GM19324 (cell line): ENCODE data around the gene OR2M4.
"Not testable (repeated sequence)": the region's sequence is repeated elsewhere in the genome, so short reads cannot be mapped to it uniquely, and the experiment has no call there.

Source experiments
- ATAC-seq: cut with Tn5 transposase; IDR thresholded peaks from one replicate; pipeline ENCODE4 v1.9.1; 2021; ENCODE audit warnings: mild to moderate bottlenecking, moderate library complexity; ENCODE audit not compliant: unreplicated experiment, low FRiP score

The OR2M4 gene, protein sequence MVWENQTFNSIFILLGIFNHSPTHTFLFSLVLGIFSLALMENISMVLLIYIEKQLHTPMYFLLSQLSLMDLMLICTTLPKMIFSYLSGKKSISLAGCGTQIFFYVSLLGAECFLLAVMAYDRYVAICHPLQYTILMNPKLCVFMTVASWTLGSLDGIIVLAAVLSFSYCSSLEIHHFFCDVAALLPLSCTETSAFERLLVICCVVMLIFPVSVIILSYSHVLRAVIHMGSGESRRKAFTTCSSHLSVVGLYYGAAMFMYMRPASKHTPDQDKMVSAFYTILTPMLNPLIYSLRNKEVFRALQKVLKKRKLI

GRCh38 chr1:248231117-248231516 lies at the start of gene OR2M4:
TSS of gene OR2M4 (plus strand) at chr1:248231417. CDS start at chr1:248238929, 7,512 bp downstream.
- ATAC-seq: no peak

GRCh38 chr1:248183996-248184395 lies 47.2 kb upstream of the OR2M4 start:
- ATAC-seq: no peak

DNA sequence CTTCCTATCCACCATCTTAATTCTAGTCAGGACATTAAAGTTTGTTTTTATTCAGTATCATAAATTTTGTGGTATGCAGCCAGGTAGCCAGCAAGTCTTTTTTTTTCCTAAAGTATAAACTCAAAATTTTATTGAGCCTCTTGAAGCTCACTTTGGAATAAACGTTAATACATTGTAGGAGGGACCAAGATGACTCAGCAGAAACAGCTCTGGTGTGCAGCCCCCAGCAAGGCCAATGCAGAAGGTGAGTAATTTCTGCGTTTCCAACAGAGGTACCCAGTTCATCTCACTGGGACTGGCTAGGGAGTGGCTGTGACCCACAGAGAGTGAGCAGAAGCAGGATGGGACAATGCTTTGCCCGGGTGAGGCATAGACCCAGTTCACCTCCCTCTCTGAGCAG lies 43.9 kb upstream of the OR2M4 start:
- ATAC-seq: no peak

- no peak for ATAC-seq
These were observed 42.2 kb upstream of the OR2M4 start for GRCh38 chr1:248189026-248189425.

DNA sequence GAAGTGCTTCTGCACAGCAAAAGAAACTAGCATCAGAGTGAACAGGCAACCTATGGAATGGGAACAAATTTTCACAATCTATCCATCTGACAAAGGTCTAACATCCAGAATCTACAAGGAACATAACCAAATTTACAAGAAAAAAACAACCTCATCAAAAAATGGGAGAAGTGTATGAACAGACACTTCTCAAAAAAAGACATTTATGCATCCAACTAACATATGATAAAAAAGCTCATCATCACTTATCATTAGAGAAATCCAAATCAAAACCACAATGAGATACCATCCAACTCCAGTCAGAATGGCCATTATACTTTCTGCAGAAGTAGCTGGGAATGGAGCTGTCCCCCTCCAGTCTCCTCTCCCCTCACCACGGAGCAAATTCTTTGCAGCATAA lies 37.1 kb upstream of the OR2M4 start:
- ATAC-seq: no peak

DNA sequence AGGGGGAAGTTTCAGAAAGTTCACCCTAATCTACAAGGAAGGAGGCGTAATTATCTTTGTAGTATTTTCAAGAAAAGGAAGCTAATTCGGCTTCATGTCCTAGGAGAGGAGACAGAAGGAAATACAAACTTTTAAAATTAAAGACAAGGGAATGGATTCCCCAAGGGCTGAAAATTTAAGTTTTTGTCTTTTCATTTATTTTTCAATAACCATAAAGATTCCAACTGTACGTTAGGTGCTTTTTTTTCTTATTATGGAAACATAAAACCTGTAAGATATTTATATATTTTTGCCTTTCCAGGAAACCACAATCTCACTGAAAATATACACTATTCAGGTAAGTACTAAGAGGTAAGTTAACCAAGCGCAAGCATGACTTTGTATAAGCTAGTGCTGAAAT lies 34.3 kb upstream of the OR2M4 start, which contains the start of gene OR2M3:
Gene OR2M3 (plus strand): TSS at position 301 of the 400 bp plus-strand sequence. CDS start 5,803 bp downstream, outside the sequence.
- no peak for ATAC-seq

- no peak for ATAC-seq
These were observed 15.3 kb upstream of the OR2M4 start for GRCh38 chr1:248215880-248216279.

DNA sequence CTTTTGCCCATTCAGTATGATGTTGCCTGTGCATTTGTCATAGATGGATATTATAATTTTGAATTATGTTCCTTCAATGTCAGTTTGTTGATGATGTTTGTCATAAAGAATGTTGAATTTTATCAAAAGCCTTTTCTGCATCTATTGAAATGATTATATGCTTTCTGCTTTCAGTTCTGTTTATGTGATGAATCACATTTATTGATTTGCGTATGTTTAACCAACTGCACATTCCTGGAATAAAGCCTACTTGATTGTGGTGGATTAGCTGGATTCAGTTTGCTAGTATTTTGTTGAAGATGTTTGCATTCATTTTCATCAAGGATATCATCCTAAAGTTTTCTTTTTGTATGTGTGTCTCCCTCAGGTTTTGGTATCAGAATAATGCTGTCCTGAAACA lies 5.7 kb upstream of the OR2M4 start:
- no peak for ATAC-seq

- ATAC-seq: no peak
These were observed 1.8 kb upstream of the OR2M4 start for GRCh38 chr1:248229360-248229908.

DNA sequence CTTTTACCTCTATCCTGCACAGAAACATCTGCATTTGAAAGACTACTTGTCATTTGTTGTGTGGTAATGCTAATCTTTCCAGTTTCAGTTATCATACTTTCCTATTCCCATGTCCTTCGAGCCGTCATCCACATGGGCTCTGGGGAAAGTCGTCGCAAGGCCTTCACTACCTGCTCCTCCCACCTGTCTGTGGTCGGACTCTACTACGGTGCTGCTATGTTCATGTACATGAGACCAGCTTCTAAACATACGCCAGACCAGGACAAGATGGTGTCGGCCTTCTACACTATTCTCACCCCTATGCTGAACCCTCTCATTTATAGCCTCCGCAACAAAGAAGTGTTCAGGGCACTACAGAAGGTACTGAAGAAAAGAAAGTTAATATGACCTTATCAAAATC lies 8.3 kb downstream of the OR2M4 start:
- ATAC-seq: no peak

- ATAC-seq: peak; percentile 72
These were observed 12.0 kb downstream of the OR2M4 start for GRCh38 chr1:248243204-248243603.

DNA sequence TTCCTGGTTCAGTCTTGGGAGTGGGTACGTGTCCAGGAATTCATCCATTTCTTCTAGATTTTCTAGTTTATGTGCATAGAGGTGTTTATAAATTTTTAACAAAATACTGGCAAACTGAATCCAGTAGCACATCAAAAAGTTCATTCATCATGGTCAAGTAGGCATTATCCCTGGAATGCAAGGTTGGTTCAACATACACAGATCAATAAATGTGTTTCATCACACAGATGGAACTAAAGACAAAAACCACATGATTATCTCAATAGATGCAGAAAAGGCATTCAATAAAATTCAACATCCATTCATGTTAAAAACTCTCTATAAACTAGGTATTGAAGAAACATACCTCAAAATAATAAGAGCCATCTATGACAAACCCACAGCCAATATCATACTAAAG lies 28.1 kb downstream of the OR2M4 start:
- not testable (repeated sequence) for ATAC-seq

- ATAC-seq: no peak
These were observed 37.0 kb downstream of the OR2M4 start for GRCh38 chr1:248268178-248268577.

GRCh38 chr1:248273225-248273624 lies 42.0 kb downstream of the OR2M4 start:
- not testable (repeated sequence) for ATAC-seq

DNA sequence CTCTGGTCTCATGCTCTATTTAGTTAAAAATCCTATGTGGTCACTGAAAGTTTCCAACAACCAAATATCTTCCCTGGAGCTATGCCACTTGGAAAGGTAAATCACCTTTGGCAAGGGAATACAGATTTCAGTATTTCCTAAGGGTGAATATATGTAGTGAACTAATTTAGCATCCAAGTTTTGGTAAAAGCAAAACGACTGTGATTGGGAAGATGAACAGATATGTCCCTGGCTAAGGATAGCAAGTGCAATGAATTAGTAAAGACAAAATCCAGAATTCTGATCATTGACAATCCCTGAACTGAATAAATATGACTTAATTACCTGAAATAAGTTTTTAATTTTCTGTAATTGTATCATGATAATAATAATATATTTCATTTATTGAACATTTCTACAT lies 46.7 kb downstream of the OR2M4 start, which contains the start of gene OR2T33:
Gene OR2T33 (minus strand): TSS at position 101 of the 400 bp plus-strand sequence. CDS start 4,162 bp downstream, outside the sequence.
- no peak for ATAC-seq

- ATAC-seq: no peak
These were observed 57.2 kb downstream of the OR2M4 start for GRCh38 chr1:248288391-248288790.
